Kidney (tissue), 14 donors: ENCODE results near the gene CNOT6. TPM values are rescaled to one million over a fixed set of nuclear protein-coding genes. Genes with fewer than 3 reads are reported as not detected.

Source experiments
- DNase-seq, 5 donors: peaks; one replicate each; pipeline ENCODE4 v3.0.0-alpha.2; 2013 to 2020
- FAIRE-seq: peaks from 2 replicates; lab custom pipeline; 2012; peaks lifted over from hg19 to GRCh38; lab: Jason Lieb, UNC
- H3K27ac ChIP-seq, 2 donors: one replicate each; pipeline ENCODE4 v1.7.0; 2013; ENCODE audit warnings: low read depth in 2 of 2, low read length in 2 of 2, inconsistent platforms in 1 of 2
- H3K27me3 ChIP-seq: one replicate; pipeline ENCODE4 v1.7.1; 2013; ENCODE audit warnings: low read length, inconsistent platforms; ENCODE audit not compliant: control insufficient read depth, insufficient read depth
- H3K36me3 ChIP-seq, 3 donors: one replicate each; pipeline versions ENCODE4 v1.7.0 to v1.7.1; 2013; ENCODE audit warnings: low read length in 3 of 3, control low read depth in 1 of 3, inconsistent platforms in 1 of 3; ENCODE audit not compliant: insufficient read depth in 3 of 3, control insufficient read depth in 2 of 3
- H3K4me1 ChIP-seq, 3 donors: one replicate each; pipeline versions ENCODE4 v1.7.0 to v1.7.1; 2013; ENCODE audit warnings: low read length in 3 of 3, inconsistent platforms in 1 of 3, low read depth in 1 of 3; ENCODE audit not compliant: control insufficient read depth in 2 of 3, insufficient read depth in 2 of 3
- H3K4me3 ChIP-seq, 3 donors: one replicate each; pipeline versions ENCODE4 v1.7.0 to v1.8.1; 2013; ENCODE audit warnings: low read length in 3 of 3, control low read depth in 1 of 3, inconsistent platforms in 1 of 3
- H3K9ac ChIP-seq, 3 donors: one replicate each; pipeline versions ENCODE4 v1.7.0 to v1.7.1; 2013; ENCODE audit warnings: low read length in 3 of 3, control low read depth in 1 of 3, inconsistent platforms in 1 of 3
- H3K9me3 ChIP-seq, 3 donors: one replicate each; pipeline versions ENCODE4 v1.7.0 to v1.7.1; 2013; ENCODE audit warnings: low read length in 3 of 3, control low read depth in 1 of 3, inconsistent platforms in 1 of 3; ENCODE audit not compliant: control insufficient read depth in 2 of 3, insufficient read depth in 1 of 3
- CTCF ChIP-seq: IDR thresholded peaks from 3 replicates; pipeline ENCODE4 v1.5.1; 2012; ENCODE audit warnings: mild to moderate bottlenecking, moderate library complexity, borderline replicate concordance; ENCODE audit not compliant: insufficient read depth; ENCODE audit errors: extremely low read depth
- intact Hi-C: fragments of 100-400 bp; cut with DNase I; formaldehyde crosslinking; loops from one replicate; pipeline ENCODE4 v1.11.1; 2022
- polyA plus RNA-seq: library from polyadenylated mRNA; stranded (reverse); fragments of 350-450 nt; fragmentation: Illumina TruSeq; extraction: RNeasy Lipid Tissue Mini Kit (QIAGEN cat#74804); gene quantifications from one replicate; pipeline ENCODE4 v1.2.3, GENCODE V29; 2014; ENCODE audit warnings: low read depth, low replicate concordance; ENCODE audit not compliant: insufficient read depth
- total RNA-seq: library from RNA; stranded (reverse); fragmentation: NEBNext Ultra II Directional; extraction: Animal tissue kit (Norgen Biotek cat#: 25700); gene quantifications from one replicate; pipeline ENCODE4 v1.2.1, GENCODE V29; 2021
- donor health status: control.
- donor health status: control.
- donor health status: control.
- donor health status: control.
- donor health status: control.
- donor health status: DM: yes; HTN: yes; CAD: no.
- donor health status: Normal renal cell carcinoma (clear cell type).

CNOT6 gene
- total and polyA plus RNA-seq, 2 donors from 2014 or later, result 5.9 to 25.7 TPM

- H3K9ac ChIP-seq, result no peak overlapping the region
- H3K27me3 ChIP-seq, result no peaks in the 10 kb centered on the region
- H3K4me3 ChIP-seq, result no peak overlapping the region
- H3K36me3 ChIP-seq, result no peaks in the 10 kb centered on the region
- DNase-seq (no peak), FAIRE-seq (no peak)
- H3K27ac ChIP-seq, result no peak overlapping the region
- peaks cover 0 to 5% (median 0%) of the 10 kb centered on the region in 3 donors for H3K4me1 ChIP-seq
- intact Hi-C loops, result no loop called here
- H3K9me3 ChIP-seq, result no peaks in the 10 kb centered on the region
- TF ChIP-seq CTCF, result no peak
These were observed 131.1 kb downstream of the CNOT6 start for GRCh38 chr5:180625125-180625790.

GRCh38 chr5:180625791-180626660, 131.8 kb downstream of the CNOT6 start:
- H3K9me3 ChIP-seq, result no peaks in the 10 kb centered on the region
- intact Hi-C loops, result no loop called here
- H3K27ac ChIP-seq, result no peak overlapping the region
- H3K9ac ChIP-seq, result no peak overlapping the region
- H3K27me3 ChIP-seq, result no peaks in the 10 kb centered on the region
- DNase-seq (no peak), FAIRE-seq (no peak)
- no peak for TF ChIP-seq CTCF
- H3K4me3 ChIP-seq, result no peak overlapping the region
- peaks cover 0 to 5% (median 0%) of the 10 kb centered on the region in 3 donors for H3K4me1 ChIP-seq
- H3K36me3 ChIP-seq, result no peaks in the 10 kb centered on the region

GRCh38 chr5:180626661-180627385, 132.6 kb downstream of the CNOT6 start:
- TF ChIP-seq CTCF, result no peak
- Histone ChIP-seq H3K27me3 (no peaks in the 10 kb centered on the region), H3K4me3 (no peak overlapping the region), H3K4me1 (peaks cover 0 to 7% (median 0%) of the 10 kb centered on the region in 3 donors), H3K9me3 (no peaks in the 10 kb centered on the region), H3K9ac (no peak overlapping the region), H3K36me3 (no peaks in the 10 kb centered on the region), H3K27ac (no peak overlapping the region)
- intact Hi-C loops, result no loop called here
- no peak for FAIRE-seq
- DNase-seq, result no peak
